HEK293T (cell line): Measurements from ENCODE around the gene TMEM165.

Source experiments
- BHLHE40 ChIP-seq: fragments of 450-650 bp; IDR thresholded peaks from 2 replicates; pipeline ENCODE4 v1.6.1; 2016; ENCODE audit warnings: mild to moderate bottlenecking, moderate library complexity, borderline replicate concordance
- CTBP1 ChIP-seq: fragments of 450-650 bp; IDR thresholded peaks from 2 replicates; pipeline ENCODE4 v1.6.1; 2016; ENCODE audit warnings: borderline replicate concordance
- ELF4 ChIP-seq: fragments of 450-650 bp; IDR thresholded peaks from 2 replicates; pipeline ENCODE4 v1.6.1; 2017; ENCODE audit warnings: antibody characterized with exemption
- FOXA1 ChIP-seq: fragments of 450-650 bp; IDR thresholded peaks from 2 replicates; pipeline ENCODE4 v1.6.1; 2016; ENCODE audit warnings: mild to moderate bottlenecking
- FOXM1 ChIP-seq: fragments of 450-650 bp; IDR thresholded peaks from 2 replicates; pipeline ENCODE4 v1.6.1; 2017; ENCODE audit warnings: mild to moderate bottlenecking, borderline replicate concordance
- HDGF ChIP-seq: fragments of 450-650 bp; IDR thresholded peaks from 2 replicates; pipeline ENCODE4 v1.6.1; 2017; ENCODE audit warnings: antibody characterized with exemption, borderline replicate concordance
- L3MBTL2 ChIP-seq: fragments of 450-650 bp; conservative IDR thresholded peaks from 2 replicates; pipeline ENCODE4 v1.6.1; 2016; ENCODE audit warnings: mild to moderate bottlenecking
- LEF1 ChIP-seq: fragments of 450-650 bp; IDR thresholded peaks from 2 replicates; pipeline ENCODE4 v1.6.1; 2017; ENCODE audit warnings: mild to moderate bottlenecking, borderline replicate concordance
- SP1 ChIP-seq: fragments of 450-650 bp; IDR thresholded peaks from 2 replicates; pipeline ENCODE4 v1.6.1; 2017
- SUZ12 ChIP-seq: fragments of 450-650 bp; IDR thresholded peaks from 2 replicates; pipeline ENCODE4 v1.6.1; 2016; ENCODE audit warnings: mild to moderate bottlenecking
- ZNF384 ChIP-seq: fragments of 450-650 bp; IDR thresholded peaks from 2 replicates; pipeline ENCODE4 v1.6.1; 2016

- TF ChIP-seq FOXA1, result no peak
- TF ChIP-seq SP1, result no peak
- no peak for TF ChIP-seq HDGF
- no peak for TF ChIP-seq BHLHE40
- TF ChIP-seq SUZ12, result no peak
- no peak for TF ChIP-seq ELF4
- TF ChIP-seq CTBP1, result no peak
- no peak for TF ChIP-seq L3MBTL2
- no peak for TF ChIP-seq ZNF384
- TF ChIP-seq FOXM1, result no peak
- no peak for TF ChIP-seq LEF1
Measured at GRCh38 chr4:55405073-55405472, 9.3 kb downstream of the TMEM165 start.
